HG02973 (cell line): Measurements from ENCODE around the gene KLF12.

ENCODE experiments used
- ATAC-seq: cut with Tn5 transposase; IDR thresholded peaks from one replicate; pipeline ENCODE4 v1.9.1; 2021; ENCODE audit warnings: moderate library complexity; ENCODE audit not compliant: unreplicated experiment

The KLF12 gene

GRCh38 chr13:74104661-74105275 is 29.4 kb downstream of the KLF12 start:
- ATAC-seq: no peak

GRCh38 chr13:74103970-74104555 is 30.1 kb downstream of the KLF12 start:
- ATAC-seq: no peak

GRCh38 chr13:74103196-74103595 is 31.0 kb downstream of the KLF12 start:
- no peak for ATAC-seq

GRCh38 chr13:74102691-74103090 is 31.5 kb downstream of the KLF12 start:
- ATAC-seq: no peak

GRCh38 chr13:74101436-74101835 is 32.8 kb downstream of the KLF12 start:
- no peak for ATAC-seq

- ATAC-seq: no peak
Observed at GRCh38 chr13:74098077-74098476, 36.1 kb downstream of the KLF12 start.

- no peak for ATAC-seq
Observed at GRCh38 chr13:74097116-74097515, 37.1 kb downstream of the KLF12 start.

GRCh38 chr13:74093691-74094090 is 40.5 kb downstream of the KLF12 start:
- no peak for ATAC-seq

- ATAC-seq: no peak
Observed at GRCh38 chr13:74092711-74093110, 41.5 kb downstream of the KLF12 start.

- no peak for ATAC-seq
Observed at GRCh38 chr13:74090869-74091605, 43.2 kb downstream of the KLF12 start.

GRCh38 chr13:74090397-74090796 is 43.8 kb downstream of the KLF12 start:
- ATAC-seq: no peak

GRCh38 chr13:74087357-74087756 is 46.8 kb downstream of the KLF12 start:
- ATAC-seq: no peak
